ENCODE results near the gene METRNL. TPM values are rescaled to one million over a fixed set of nuclear protein-coding genes. Genes with fewer than 3 reads are reported as not detected.

METRNL gene
- total and polyA plus RNA-seq, 2 experiments from 2014 or later: 30.0 to 44.1 TPM

DNA sequence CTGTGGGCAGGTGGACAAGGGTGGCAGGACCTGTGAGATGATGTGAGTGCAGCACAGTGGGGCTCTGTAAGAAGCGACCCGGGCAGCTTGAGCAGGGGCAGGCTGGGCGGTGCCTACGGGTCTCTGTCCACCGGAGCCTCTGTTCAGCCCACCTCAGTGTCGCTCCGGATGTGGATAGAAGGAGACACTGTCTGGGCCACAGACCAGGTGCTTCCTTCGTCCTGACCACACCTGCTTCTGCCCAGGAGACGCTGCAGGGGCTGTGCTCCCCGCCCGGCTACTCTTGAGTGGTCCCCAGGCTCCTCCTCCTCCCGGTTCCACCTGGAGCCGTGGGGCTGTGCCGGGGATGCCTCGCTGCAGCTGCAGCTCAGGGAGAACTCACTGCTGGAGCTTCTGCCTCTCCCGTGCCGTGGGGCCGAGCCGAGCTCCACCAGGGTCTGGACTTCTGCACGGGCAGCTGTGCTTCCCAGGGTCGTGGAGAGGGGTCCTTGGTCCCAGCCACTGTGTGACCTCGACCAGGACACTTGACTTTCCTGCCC, 21.5 kb downstream of the METRNL start:
- DNase-seq (ENCODE audit: low read depth in 1 of 2, low spot score in 1 of 2): no peak
- Histone ChIP-seq H3K27ac (no peak overlapping the region), H3K36me3 (no peaks in the 10 kb centered on the region), H3K4me3 (no peak overlapping the region), H3K4me1 (ENCODE audit: low read depth) (peaks cover 14% of the 10 kb centered on the region), H3K27me3 (no peaks in the 10 kb centered on the region), H3K9me3 (ENCODE audit: low read depth) (no peaks in the 10 kb centered on the region)
- TF ChIP-seq, protein P1, sequence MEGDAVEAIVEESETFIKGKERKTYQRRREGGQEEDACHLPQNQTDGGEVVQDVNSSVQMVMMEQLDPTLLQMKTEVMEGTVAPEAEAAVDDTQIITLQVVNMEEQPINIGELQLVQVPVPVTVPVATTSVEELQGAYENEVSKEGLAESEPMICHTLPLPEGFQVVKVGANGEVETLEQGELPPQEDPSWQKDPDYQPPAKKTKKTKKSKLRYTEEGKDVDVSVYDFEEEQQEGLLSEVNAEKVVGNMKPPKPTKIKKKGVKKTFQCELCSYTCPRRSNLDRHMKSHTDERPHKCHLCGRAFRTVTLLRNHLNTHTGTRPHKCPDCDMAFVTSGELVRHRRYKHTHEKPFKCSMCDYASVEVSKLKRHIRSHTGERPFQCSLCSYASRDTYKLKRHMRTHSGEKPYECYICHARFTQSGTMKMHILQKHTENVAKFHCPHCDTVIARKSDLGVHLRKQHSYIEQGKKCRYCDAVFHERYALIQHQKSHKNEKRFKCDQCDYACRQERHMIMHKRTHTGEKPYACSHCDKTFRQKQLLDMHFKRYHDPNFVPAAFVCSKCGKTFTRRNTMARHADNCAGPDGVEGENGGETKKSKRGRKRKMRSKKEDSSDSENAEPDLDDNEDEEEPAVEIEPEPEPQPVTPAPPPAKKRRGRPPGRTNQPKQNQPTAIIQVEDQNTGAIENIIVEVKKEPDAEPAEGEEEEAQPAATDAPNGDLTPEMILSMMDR (IDR thresholded peaks at IDR 0.05; ENCODE audit: low read depth, low read length): no peak

DNA sequence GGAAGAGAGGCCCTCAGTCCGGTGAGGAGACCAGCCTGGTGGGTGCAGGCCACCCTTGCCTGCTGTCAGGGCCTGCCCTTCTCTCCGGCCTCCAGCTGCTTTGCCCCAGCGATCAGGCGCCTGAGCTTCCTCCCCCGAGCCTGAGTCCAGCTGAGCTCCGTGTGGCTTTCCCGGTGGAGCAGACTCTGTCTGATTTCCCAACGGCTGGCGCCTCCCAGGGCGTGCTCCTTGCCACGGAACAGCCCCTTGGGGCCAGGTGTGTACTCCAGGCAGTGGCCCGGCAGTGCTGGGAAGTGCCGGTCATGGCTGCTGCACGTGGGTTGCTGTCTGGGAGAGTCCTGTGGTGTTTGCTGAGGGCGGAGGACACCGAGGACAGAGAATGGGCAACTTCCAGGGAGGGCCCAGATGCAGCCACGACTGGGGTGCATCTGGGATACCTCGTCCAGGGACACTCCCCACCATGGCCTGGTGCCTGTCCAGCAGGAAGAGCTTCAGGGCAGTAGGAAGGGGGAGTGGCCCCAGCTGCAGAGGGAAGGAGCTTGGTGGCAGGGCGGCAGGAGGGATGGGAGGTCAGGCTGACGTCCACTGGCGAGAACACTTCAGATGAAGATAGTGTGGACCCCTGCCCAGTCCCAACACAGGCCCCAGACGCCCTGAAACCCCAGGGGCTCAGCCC, 22.5 kb downstream of the METRNL start:
- no peak overlapping the region for H3K4me3 ChIP-seq

DNA sequence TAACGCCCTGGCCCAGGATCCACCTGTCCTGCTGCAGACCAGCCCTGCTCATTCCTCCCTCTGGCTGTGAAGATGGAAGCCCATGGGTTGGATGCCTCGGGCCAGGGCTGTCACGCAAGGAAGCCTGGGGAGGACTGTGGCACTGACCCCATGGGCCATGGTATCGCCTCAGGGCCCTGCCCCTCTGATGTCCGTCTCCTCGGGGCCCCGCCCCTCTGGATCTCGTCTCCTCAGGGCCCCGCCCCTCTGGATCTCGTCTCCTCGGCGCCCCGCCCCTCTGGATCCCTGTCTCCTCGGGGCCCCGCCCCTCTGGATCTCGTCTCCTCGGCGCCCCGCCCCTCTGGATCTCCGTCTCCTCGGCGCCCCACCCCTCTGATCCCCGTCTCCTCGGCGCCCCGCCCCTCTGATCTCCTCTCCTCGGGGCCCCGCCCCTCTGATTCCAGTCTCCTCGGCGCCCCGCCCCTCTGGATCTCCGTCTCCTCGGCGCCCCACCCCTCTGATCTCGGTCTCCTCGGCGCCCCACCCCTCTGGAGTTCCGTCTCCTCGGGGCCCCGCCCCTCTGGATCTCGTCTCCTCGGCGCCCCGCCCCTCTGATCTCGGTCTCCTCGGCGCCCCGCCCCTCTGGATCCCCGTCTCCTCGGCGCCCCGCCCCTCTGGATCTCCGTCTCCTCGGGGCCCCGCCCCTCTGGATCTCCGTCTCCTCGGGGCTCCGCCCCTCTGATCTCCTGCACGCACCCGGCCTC, 24.0 kb downstream of the METRNL start:
- DNase-seq (ENCODE audit: low read depth in 1 of 2, low spot score in 1 of 2): no peak
- Histone ChIP-seq H3K4me1 (ENCODE audit: low read depth) (peaks cover 14% of the 10 kb centered on the region), H3K4me3 (no peak overlapping the region)

More for the DNA sequence above, 22.5 kb downstream of the METRNL start:
- TF ChIP-seq, protein P1 (IDR thresholded peaks at IDR 0.05; ENCODE audit: low read depth, low read length): no peak
- peak in 1 of 2 donors; percentile 54 for DNase-seq (ENCODE audit: low read depth in 1 of 2, low spot score in 1 of 2)
- no peaks in the 10 kb centered on the region for H3K36me3 ChIP-seq
- H3K27ac ChIP-seq: no peak overlapping the region
- no peaks in the 10 kb centered on the region for H3K27me3 ChIP-seq
- peaks cover 14% of the 10 kb centered on the region for H3K4me1 ChIP-seq (ENCODE audit: low read depth)
- H3K9me3 ChIP-seq (ENCODE audit: low read depth): no peaks in the 10 kb centered on the region

DNA sequence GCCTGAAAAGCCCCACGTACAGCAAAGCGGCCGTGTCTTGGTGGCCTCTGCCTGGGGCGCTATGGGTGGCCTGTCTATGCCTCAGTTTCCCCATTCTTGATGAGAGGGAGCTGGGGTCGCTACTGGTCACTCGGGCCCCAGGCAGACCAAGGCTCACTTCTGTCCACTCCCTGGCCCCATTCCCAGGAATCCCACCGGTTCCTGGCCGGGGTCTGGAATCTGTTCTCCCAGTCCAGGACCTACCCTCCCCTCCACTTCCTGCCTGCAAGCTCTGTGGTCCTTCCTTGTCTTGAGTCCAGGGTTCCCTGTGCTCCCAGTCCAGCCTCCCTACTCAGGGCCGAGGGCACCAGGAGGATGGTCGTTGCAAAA, 24.5 kb downstream of the METRNL start:
- no peaks in the 10 kb centered on the region for H3K36me3 ChIP-seq
- H3K4me1 ChIP-seq (ENCODE audit: low read depth): peaks cover 11% of the 10 kb centered on the region
- no peak for DNase-seq (ENCODE audit: low read depth in 1 of 2, low spot score in 1 of 2)
- no peaks in the 10 kb centered on the region for H3K9me3 ChIP-seq (ENCODE audit: low read depth)
- H3K4me3 ChIP-seq: no peak overlapping the region
- H3K27ac ChIP-seq: no peak overlapping the region
- TF ChIP-seq, protein P1 (IDR thresholded peaks at IDR 0.05; ENCODE audit: low read depth, low read length): no peak
- no peaks in the 10 kb centered on the region for H3K27me3 ChIP-seq

More for the DNA sequence above, 24.0 kb downstream of the METRNL start:
- H3K27me3 ChIP-seq: no peaks in the 10 kb centered on the region
- H3K27ac ChIP-seq: no peak overlapping the region
- TF ChIP-seq, protein P1 (IDR thresholded peaks at IDR 0.05; ENCODE audit: low read depth, low read length): no peak
- no peaks in the 10 kb centered on the region for H3K9me3 ChIP-seq (ENCODE audit: low read depth)
- no peaks in the 10 kb centered on the region for H3K36me3 ChIP-seq

DNA sequence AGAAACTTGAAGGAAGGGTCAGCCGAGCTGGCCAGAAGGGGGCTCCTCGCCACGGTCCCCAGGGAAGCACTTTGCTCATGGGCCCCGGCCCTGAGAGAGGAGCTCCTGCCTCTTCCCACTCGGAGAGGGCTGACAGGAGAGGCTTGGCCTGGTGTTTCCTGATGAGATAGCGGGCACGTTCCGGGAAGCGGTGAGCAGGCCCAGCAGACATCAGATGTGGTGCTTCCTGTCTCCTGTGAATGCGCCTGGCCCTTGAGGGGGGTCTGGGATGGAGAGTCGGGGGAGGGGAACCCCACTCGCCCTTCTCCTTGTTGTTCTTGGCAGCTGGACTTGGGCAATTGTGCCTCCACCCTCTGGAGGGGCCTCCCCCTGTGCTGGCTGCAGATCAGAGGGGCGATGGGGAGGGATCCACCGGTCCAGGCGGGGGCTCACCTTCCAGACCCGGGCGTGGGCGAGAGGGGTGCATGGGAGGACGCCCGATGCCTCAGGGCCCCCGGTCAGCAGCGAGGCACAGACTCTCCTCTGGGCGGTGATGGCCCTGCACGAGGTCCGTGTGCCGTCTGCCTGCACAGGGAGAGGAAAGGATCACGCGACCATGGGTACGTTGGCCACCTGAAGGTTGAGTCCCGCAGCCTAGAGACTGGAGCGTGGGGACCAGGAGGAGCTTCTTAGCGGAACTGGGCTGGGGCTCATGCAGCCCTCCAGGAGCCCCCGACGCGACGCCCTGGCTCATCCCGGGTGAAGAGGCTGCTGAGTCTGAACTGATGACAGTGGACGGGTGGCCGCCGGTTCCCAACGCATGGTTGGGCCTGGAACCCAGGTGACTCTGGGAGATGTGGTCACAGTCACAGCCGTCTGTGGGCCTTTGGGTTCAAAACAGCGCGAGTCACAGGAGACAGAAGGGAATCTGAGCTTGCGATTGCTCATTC, 25.4 kb downstream of the METRNL start:
- H3K4me1 ChIP-seq (ENCODE audit: low read depth): peaks cover 7% of the 10 kb centered on the region
- H3K9me3 ChIP-seq (ENCODE audit: low read depth): no peaks in the 10 kb centered on the region
- no peak overlapping the region for H3K4me3 ChIP-seq
- DNase-seq (ENCODE audit: low read depth in 1 of 2, low spot score in 1 of 2): peak in 1 of 2 donors; percentile 53
- no peak overlapping the region for H3K27ac ChIP-seq
- H3K36me3 ChIP-seq: no peaks in the 10 kb centered on the region
- H3K27me3 ChIP-seq: no peaks in the 10 kb centered on the region
- TF ChIP-seq, protein P1 (IDR thresholded peaks at IDR 0.05; ENCODE audit: low read depth, low read length): peak; percentile 15

Data from cardiac muscle cell (in vitro differentiated cells and primary cell).